Mesenchymal stem cell (in vitro differentiated cells and primary cell): ENCODE measurements around the gene MACROD2.

Experiments used
- DNase-seq: peaks from one replicate; pipeline ENCODE4 v3.0.0-alpha.2; 2013
- H2AFZ ChIP-seq: one replicate; pipeline ENCODE4 v1.6.1; 2013; ENCODE audit warnings: low read depth, mild to moderate bottlenecking, control low read depth, inconsistent platforms, low read length, moderate library complexity
- H2AK5ac ChIP-seq: 2 replicates; pipeline ENCODE4 v1.6.1; 2013; ENCODE audit warnings: low read length, moderate library complexity, mild to moderate bottlenecking, inconsistent platforms; ENCODE audit not compliant: severe bottlenecking
- H2BK120ac ChIP-seq: one replicate; pipeline ENCODE4 v1.6.1; 2013; ENCODE audit warnings: low read depth, mild to moderate bottlenecking, inconsistent platforms, low read length, moderate library complexity
- H2BK12ac ChIP-seq, 2 experiments: one replicate each; pipeline ENCODE4 v1.6.1; 2013; ENCODE audit warnings: inconsistent platforms in 2 of 2, low read length in 2 of 2, mild to moderate bottlenecking in 2 of 2, moderate library complexity in 2 of 2, control low read depth in 1 of 2
- H2BK15ac ChIP-seq: one replicate; pipeline ENCODE4 v1.6.1; 2013; ENCODE audit warnings: mild to moderate bottlenecking, low read depth, inconsistent platforms; ENCODE audit not compliant: poor library complexity, severe bottlenecking
- H2BK5ac ChIP-seq: 2 replicates; pipeline ENCODE4 v1.6.1; 2013; ENCODE audit warnings: low read depth, mild to moderate bottlenecking, low read length, control low read depth, inconsistent platforms; ENCODE audit not compliant: poor library complexity, severe bottlenecking
- H3K14ac ChIP-seq, 2 experiments: one replicate each; pipeline ENCODE4 v1.6.1; 2013; ENCODE audit warnings: inconsistent platforms in 2 of 2, low read length in 2 of 2, control low read depth in 1 of 2, mild to moderate bottlenecking in 1 of 2, moderate library complexity in 1 of 2
- H3K18ac ChIP-seq, 2 experiments: one replicate each; pipeline ENCODE4 v1.6.1; 2013; ENCODE audit warnings: inconsistent platforms in 2 of 2, low read length in 2 of 2, control low read depth in 1 of 2, low read depth in 1 of 2, mild to moderate bottlenecking in 1 of 2
- H3K23ac ChIP-seq, 2 experiments: one replicate each; pipeline ENCODE4 v1.6.1; 2013; ENCODE audit warnings: inconsistent platforms in 2 of 2, low read length in 2 of 2, mild to moderate bottlenecking in 2 of 2, moderate library complexity in 2 of 2, control low read depth in 1 of 2
- H3K27ac ChIP-seq: 2 replicates; pipeline ENCODE4 v1.5.1; 2013; ENCODE audit warnings: mild to moderate bottlenecking, moderate library complexity, low read length, control low read depth, inconsistent platforms; ENCODE audit not compliant: poor library complexity, severe bottlenecking
- H3K27me3 ChIP-seq, 2 experiments: 2 replicates each; pipeline versions ENCODE4 v1.6.1 to v1.7.0; 2013; ENCODE audit warnings: low read length in 2 of 2, mild to moderate bottlenecking in 2 of 2, moderate library complexity in 2 of 2, control low read depth in 1 of 2, inconsistent platforms in 1 of 2; ENCODE audit not compliant: control insufficient read depth in 1 of 2, insufficient read depth in 1 of 2
- H3K36me3 ChIP-seq, 2 experiments: 2 replicates each; pipeline versions ENCODE4 v1.6.1 to v1.7.0; 2013; ENCODE audit warnings: low read length in 2 of 2, control low read depth in 1 of 2, inconsistent platforms in 1 of 2, low read depth in 1 of 2, mild to moderate bottlenecking in 1 of 2; ENCODE audit not compliant: insufficient read depth in 2 of 2, control insufficient read depth in 1 of 2
- H3K4ac ChIP-seq, 2 experiments: one replicate each; pipeline ENCODE4 v1.6.1; 2013; ENCODE audit warnings: inconsistent platforms in 2 of 2, low read length in 2 of 2, mild to moderate bottlenecking in 2 of 2, moderate library complexity in 2 of 2, control low read depth in 1 of 2, low read depth in 1 of 2
- H3K4me1 ChIP-seq: 2 replicates; pipeline ENCODE4 v1.6.1; 2013; ENCODE audit warnings: low read depth, low read length, control low read depth; ENCODE audit not compliant: control insufficient read depth, insufficient read depth
- H3K4me2 ChIP-seq: 2 replicates; pipeline ENCODE4 v1.6.1; 2013; ENCODE audit warnings: low read length, mild to moderate bottlenecking, inconsistent platforms; ENCODE audit not compliant: poor library complexity, severe bottlenecking
- H3K4me3 ChIP-seq, 2 experiments: 2 replicates each; pipeline versions ENCODE4 v1.5.1 to v1.7.0; 2013; ENCODE audit warnings: low read length in 2 of 2, mild to moderate bottlenecking in 2 of 2, control low read depth in 1 of 2, low read depth in 1 of 2; ENCODE audit not compliant: insufficient read depth in 1 of 2
- H3K79me1 ChIP-seq: replicated peaks from 2 replicates; pipeline ENCODE4 v1.6.1; 2013; ENCODE audit warnings: mild to moderate bottlenecking, control low read depth, low read length, inconsistent platforms; ENCODE audit not compliant: poor library complexity, severe bottlenecking
- H3K9ac ChIP-seq: 2 replicates; pipeline ENCODE4 v1.7.0; 2013; ENCODE audit warnings: mild to moderate bottlenecking, low read length, moderate library complexity
- H3K9me3 ChIP-seq: 2 replicates; pipeline ENCODE4 v1.7.0; 2013; ENCODE audit warnings: mild to moderate bottlenecking, low read length; ENCODE audit not compliant: control insufficient read depth
- H4K8ac ChIP-seq: one replicate; pipeline ENCODE4 v1.6.1; 2013; ENCODE audit warnings: inconsistent platforms, mild to moderate bottlenecking, low read length, moderate library complexity
- H4K91ac ChIP-seq: one replicate; pipeline ENCODE4 v1.6.1; 2013; ENCODE audit warnings: mild to moderate bottlenecking, low read length, inconsistent platforms
- whole genome bisulfite sequencing: methylation state at CpG from one replicate; pipeline ENCODE4 v1.1.7; 2013; ENCODE audit warnings: mixed read lengths; 5-methylcytosine and 5-hydroxymethylcytosine counted together

Gene MACROD2

DNA sequence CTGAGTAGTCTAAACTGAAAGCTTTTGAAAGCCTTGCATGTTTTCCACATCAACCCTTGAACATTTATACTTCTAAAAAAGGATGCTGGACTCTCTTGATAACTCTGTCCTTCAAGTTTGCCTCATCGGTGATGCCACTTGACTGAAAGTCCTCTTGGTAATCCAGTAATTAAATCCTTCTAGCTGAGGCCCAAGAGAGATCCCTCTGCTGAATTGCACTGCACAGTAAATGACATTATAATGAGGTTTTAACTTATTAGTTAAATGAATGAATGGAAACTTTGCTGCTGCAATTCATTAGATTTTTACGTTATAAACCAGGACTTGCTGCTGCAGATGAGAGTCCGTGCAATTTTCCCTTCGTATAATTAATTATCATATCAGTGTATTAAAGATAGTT lies 706.0 kb downstream of the MACROD2 start:
- Histone ChIP-seq H2BK12ac (no peak overlapping the region), H2BK120ac (no peak overlapping the region), H3K27ac (peak overlapping the region; percentile 3), H3K4me2 (no peak overlapping the region), H3K4me1 (no peaks in the 10 kb centered on the region), H2AFZ (no peak overlapping the region), H3K14ac (no peak overlapping the region), H3K27me3 (no peaks in the 10 kb centered on the region), H3K79me1 (no peaks in the 10 kb centered on the region), H3K4me3 (no peak overlapping the region), H3K18ac (no peak overlapping the region), H2BK5ac (no peak overlapping the region), H4K8ac (no peak overlapping the region), H2BK15ac (no peak overlapping the region), H4K91ac (no peak overlapping the region), H3K23ac (no peak overlapping the region), H2AK5ac (no peak overlapping the region), H3K9ac (no peak overlapping the region), H3K36me3 (no peaks in the 10 kb centered on the region), H3K4ac (no peak overlapping the region), H3K9me3 (no peaks in the 10 kb centered on the region)
- no peak for DNase-seq
- 96% methylated on average over 2 of the region's 4 CpGs for WGBS

DNA sequence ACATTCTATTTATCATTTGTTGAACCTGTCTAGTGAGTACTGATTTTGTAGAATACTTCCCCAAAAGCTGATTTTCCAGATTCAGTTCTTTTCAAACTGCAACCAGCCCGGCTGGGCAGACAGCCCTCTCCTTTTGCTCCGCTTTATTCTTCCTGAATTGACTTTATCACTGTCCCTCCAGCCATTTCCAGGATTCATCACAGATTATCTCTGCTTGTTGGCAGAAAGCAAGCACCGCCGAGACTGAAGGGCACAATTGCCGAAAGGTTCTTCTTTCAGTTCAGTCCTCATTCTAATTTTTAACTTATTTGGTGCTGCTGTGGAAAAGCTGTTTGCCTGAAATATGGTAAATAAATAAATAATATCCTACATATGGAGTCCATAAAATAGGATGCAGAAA lies 711.2 kb downstream of the MACROD2 start:
- Histone ChIP-seq H2BK5ac (no peak overlapping the region), H3K4me3 (no peak overlapping the region), H3K18ac (no peak overlapping the region), H3K27me3 (no peaks in the 10 kb centered on the region), H2BK12ac (no peak overlapping the region), H3K4ac (no peak overlapping the region), H2AK5ac (no peak overlapping the region), H3K23ac (no peak overlapping the region), H3K4me1 (peaks cover 2% of the 10 kb centered on the region), H3K27ac (no peak overlapping the region), H4K8ac (no peak overlapping the region), H2BK120ac (no peak overlapping the region), H2BK15ac (no peak overlapping the region), H3K36me3 (no peaks in the 10 kb centered on the region), H3K14ac (no peak overlapping the region), H4K91ac (no peak overlapping the region), H2AFZ (no peak overlapping the region), H3K4me2 (no peak overlapping the region), H3K9me3 (no peaks in the 10 kb centered on the region), H3K79me1 (no peaks in the 10 kb centered on the region), H3K9ac (no peak overlapping the region)
- WGBS = 96% methylated on average over 2 of the region's 5 CpGs
- no peak for DNase-seq

DNA sequence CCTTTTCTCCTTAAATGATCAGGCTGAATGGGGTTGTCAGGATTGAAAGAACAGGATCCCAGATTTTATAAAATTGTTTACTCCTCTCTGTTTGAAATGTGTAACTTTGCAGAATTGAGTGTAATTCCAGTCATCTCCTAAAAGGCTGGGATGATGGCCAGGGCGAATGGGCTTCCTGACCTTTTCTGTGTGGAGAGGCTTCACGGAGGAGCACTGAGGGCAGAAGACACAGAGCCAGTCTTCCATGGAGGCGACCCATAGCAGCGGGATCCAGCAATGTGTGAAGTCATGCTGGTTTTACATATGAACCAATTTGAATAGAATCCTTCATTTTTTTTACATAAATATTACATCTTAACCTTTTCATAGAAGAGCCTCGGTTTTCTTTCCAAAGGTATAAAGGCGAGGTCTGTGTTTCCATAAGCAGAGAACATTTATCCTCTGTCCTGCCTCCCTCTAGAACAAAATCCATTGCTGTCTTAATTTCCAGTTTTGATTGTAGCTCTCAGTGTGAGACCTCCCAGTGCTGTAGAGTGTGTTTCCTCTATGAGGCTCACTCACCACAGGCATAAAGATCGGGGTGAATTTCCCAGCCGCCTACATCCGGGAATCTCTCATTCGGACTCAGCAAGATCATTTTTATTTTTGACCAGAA lies 711.8 kb downstream of the MACROD2 start:
- H2BK5ac ChIP-seq = no peak overlapping the region
- H2BK12ac ChIP-seq = no peak overlapping the region
- H3K23ac ChIP-seq = no peak overlapping the region
- no peak overlapping the region for H3K18ac ChIP-seq
- no peak overlapping the region for H2BK15ac ChIP-seq
- no peak overlapping the region for H3K27ac ChIP-seq
- no peak overlapping the region for H3K14ac ChIP-seq
- H3K4me3 ChIP-seq = no peak overlapping the region
- 92% methylated on average over 5 of the region's 10 CpGs for WGBS
- peaks cover 2% of the 10 kb centered on the region for H3K4me1 ChIP-seq
- no peak overlapping the region for H3K4me2 ChIP-seq
- no peak for DNase-seq
- no peaks in the 10 kb centered on the region for H3K27me3 ChIP-seq
- H4K91ac ChIP-seq = no peak overlapping the region
- no peaks in the 10 kb centered on the region for H3K9me3 ChIP-seq
- H3K4ac ChIP-seq = no peak overlapping the region
- no peak overlapping the region for H2BK120ac ChIP-seq
- H3K9ac ChIP-seq = no peak overlapping the region
- no peaks in the 10 kb centered on the region for H3K79me1 ChIP-seq
- no peak overlapping the region for H2AFZ ChIP-seq
- no peaks in the 10 kb centered on the region for H3K36me3 ChIP-seq
- H4K8ac ChIP-seq = no peak overlapping the region
- no peak overlapping the region for H2AK5ac ChIP-seq

- no peak overlapping the region for H3K27ac ChIP-seq
- H3K18ac ChIP-seq = no peak overlapping the region
- no peak overlapping the region for H2BK120ac ChIP-seq
- no peak overlapping the region for H3K14ac ChIP-seq
- no peak overlapping the region for H3K4me3 ChIP-seq
- H4K8ac ChIP-seq = no peak overlapping the region
- H3K23ac ChIP-seq = no peak overlapping the region
- no peaks in the 10 kb centered on the region for H3K79me1 ChIP-seq
- no peak overlapping the region for H4K91ac ChIP-seq
- no peak overlapping the region for H2AK5ac ChIP-seq
- no peaks in the 10 kb centered on the region for H3K36me3 ChIP-seq
- no peak overlapping the region for H2BK15ac ChIP-seq
- H3K4ac ChIP-seq = no peak overlapping the region
- no peak for DNase-seq
- 92% methylated on average over 1 of the region's 2 CpGs for WGBS
- no peak overlapping the region for H2BK12ac ChIP-seq
- no peak overlapping the region for H3K9ac ChIP-seq
- peaks cover 2% of the 10 kb centered on the region for H3K4me1 ChIP-seq
- H3K9me3 ChIP-seq = no peaks in the 10 kb centered on the region
- no peak overlapping the region for H2AFZ ChIP-seq
- H3K4me2 ChIP-seq = no peak overlapping the region
- H2BK5ac ChIP-seq = no peak overlapping the region
- no peaks in the 10 kb centered on the region for H3K27me3 ChIP-seq
Measured at GRCh38 chr20:14707865-14708596, 712.7 kb downstream of the MACROD2 start.
